GM12892 (cell line): ENCODE results near the gene ZNF488.

Experiments
- POLR2A ChIP-seq: IDR thresholded peaks from 2 replicates; pipeline ENCODE4 v1.6.1; 2011; ENCODE audit warnings: low read depth, low read length, control low read depth
- POLR2AphosphoS5 ChIP-seq: IDR thresholded peaks from 2 replicates; pipeline ENCODE4 v1.6.1; 2011; ENCODE audit warnings: low read depth, low read length, control low read depth
- TAF1 ChIP-seq: IDR thresholded peaks from 2 replicates; pipeline ENCODE4 v1.6.1; 2011; ENCODE audit warnings: low read depth, mild to moderate bottlenecking, control low read depth, low read length, borderline replicate concordance

DNA sequence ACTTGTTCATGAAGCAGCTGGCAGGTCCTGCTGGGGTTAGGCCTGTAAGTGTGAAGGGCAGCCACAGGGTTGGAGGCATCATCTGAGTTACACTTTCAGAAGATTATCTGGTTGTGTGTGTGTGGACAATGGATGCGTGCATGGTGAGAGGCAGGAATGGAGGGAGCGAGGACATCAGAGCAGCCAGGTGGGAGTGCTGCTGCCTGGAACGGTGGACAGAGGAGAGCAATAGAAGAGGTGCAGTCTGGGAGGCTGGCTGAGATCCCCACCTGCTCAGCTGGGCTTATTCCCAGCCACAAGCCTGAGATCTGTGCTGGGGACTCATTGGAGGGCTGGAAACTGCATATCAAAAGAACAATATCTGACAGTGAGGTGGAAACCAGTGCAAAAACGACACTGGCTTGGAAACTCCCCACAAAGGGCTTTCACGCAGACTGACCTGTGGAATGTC lies 17.9 kb downstream of the ZNF488 start:
- TF ChIP-seq POLR2A (no peak), TAF1 (no peak), POLR2AphosphoS5 (no peak)
